T1000 (cell line): ENCODE data around the gene GLRA3.
"Not testable (repeated sequence)": the region's sequence is repeated elsewhere in the genome, so short reads cannot be mapped to it uniquely, and the experiment has no call there.

ENCODE experiments used
- DNase-seq: peaks from one replicate; lab custom pipeline; 2025; ENCODE audit warnings: mixed read lengths; lab: John Stamatoyannopoulos, UW

GLRA3 gene

GRCh38 chr4:174658246-174658645 is 170.8 kb downstream of the GLRA3 start:
- DNase-seq = no peak

GRCh38 chr4:174657472-174657871 is 171.6 kb downstream of the GLRA3 start:
- DNase-seq = no peak

DNA sequence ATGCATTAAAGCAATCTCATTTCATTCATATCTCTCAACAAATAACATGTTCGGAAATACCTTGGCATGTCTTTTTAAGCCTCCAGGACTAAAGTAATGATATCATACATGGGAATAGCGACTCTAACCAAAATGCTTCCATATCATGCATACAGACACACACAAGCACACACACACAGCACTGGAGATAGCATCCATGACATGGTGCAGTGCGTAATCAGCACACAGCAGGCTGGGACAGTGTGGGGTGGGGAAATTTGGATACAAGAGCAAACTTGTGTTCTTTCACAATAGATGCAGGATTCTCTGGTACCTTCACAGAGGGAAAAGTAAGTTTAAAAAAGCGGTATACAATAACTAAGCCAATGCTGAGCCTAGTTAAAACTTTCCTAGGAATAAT is 174.4 kb downstream of the GLRA3 start:
- DNase-seq = no peak

DNA sequence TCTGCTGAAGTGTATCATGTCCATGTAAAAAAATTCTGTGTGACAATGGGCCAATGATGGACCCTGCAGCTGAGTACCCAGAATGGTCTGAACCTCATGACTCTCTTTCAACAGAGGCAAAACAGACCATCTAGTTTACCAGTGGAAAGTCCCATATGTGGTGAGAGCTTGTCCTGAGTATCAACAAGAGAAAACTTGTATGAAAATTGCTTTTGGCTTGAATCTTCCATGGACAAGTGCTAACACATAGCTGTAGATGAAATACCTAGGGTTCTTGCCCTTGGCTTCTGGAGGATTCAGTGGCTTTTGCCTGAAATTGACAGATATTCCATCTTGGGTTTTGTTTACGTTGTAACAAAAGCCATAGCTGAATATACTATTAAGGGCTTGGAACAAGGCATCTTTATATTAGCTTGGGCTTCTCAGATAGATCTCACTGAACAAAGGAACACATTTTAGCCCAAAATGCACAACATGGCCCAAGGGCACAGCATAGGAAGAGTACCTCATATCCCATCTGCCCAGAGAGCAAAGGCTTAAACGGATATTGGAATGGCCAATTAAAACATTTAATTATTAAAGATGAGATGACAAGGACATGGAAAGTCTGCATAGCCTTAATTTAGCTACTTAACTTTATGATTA is 178.2 kb downstream of the GLRA3 start:
- no peak for DNase-seq

DNA sequence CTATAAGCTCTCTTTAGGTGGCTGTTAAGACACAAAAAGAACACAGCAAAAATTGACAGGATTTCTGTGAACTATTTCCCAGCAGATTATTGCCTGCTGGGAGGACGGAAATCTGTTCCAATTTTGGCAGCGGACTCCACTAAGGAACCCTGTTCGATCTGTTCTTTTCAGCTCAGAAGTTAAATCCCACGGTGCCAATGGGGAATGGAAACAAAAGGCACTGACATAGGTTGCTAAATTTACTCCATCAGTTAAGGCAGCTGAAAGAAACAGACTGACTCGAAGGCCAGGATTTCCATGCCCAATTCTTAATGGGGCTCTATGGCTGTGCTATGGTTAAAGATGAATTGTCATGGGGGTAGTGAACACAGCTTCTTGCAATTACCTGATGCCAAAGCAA is 180.2 kb downstream of the GLRA3 start:
- DNase-seq = no peak

DNA sequence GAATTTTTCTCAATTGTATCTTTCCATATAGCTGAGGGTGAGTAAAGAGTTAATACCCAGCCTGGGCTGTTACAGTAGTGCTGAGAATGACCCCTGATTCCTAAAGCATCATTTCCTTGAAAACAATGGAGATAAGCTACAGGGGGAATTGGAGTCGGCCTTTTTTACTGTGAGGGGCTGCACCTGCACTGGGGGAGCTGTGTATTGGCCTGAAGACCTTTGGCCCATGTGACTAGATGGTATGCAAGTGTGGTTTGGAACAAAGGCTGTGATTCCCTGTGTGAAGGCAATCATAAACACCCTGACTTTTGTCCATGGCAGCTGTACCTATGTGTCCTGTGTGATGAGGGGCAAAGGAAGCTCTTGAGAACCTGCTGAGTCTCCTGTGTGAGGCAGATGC is 182.7 kb downstream of the GLRA3 start:
- no peak for DNase-seq

- DNase-seq = no peak
Measured at GRCh38 chr4:174640146-174640545, 188.9 kb downstream of the GLRA3 start.

- no peak for DNase-seq
Measured at GRCh38 chr4:174635732-174636131, 193.3 kb downstream of the GLRA3 start.

DNA sequence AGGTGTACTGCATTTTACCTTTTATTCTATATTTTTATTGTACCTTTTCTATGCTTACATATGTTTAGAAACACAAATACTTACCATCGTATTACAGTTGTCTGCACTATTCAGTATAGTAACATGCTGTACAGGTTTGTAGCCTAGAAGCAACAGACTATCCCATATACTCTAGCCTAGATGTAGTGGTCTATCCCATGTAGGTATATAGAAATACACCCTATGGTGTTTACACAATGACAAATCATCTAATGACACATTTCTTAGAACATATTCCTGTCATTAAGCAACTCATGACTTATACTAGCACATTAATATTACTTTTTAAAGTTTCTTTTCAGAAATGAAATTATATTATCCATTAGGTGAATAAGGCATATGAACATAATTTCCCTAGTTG is 195.6 kb downstream of the GLRA3 start:
- no peak for DNase-seq

- no peak for DNase-seq
Measured at GRCh38 chr4:174631901-174632758, 196.9 kb downstream of the GLRA3 start.

DNA sequence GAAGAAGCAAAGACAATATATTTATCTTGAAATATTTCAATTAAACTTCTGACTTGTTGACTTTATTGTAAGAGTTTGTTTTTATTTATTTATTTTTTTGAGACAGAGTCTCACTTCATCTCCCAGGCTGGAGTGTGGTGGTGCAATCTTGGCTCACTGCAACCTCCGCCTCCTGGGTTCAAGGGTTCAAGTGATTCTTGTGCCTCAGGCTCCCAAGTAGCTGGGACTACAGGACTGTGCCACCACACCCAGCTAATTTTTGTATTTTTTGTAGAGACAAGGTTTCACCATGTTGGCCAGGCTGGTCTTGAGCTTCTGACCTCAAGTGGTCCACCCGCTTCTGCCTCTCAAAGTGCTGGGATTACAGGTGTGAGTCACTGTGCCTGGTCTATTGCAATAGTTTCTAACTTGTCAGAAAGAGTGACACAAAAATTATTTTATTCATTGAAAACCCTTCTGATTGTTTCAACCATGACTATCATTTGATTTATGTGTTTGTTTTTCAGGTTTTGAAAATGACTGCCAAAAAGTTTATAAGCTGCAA is 199.1 kb downstream of the GLRA3 start:
- DNase-seq = not testable (repeated sequence)

- DNase-seq = no peak
Measured at GRCh38 chr4:174629265-174629664, 199.8 kb downstream of the GLRA3 start.

DNA sequence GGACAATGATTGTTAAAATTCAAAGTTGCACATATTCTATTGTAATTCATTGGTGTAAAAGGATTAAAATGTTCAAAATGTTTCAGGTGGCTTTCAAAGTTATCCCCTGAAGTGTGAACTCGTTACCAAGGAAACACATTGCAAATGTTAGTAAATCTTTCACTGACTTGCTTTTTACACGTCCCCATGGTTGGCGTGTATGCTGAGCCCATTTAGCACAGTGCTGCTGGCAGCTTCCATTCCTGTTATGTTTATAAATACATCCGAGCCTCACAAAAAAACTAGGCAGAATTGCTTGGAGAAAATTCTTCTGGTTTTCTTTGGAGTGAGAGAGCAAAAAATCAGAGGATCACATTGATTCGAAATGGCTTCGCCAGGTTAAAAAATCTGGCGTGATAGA is 200.9 kb downstream of the GLRA3 start:
- DNase-seq = no peak

DNA sequence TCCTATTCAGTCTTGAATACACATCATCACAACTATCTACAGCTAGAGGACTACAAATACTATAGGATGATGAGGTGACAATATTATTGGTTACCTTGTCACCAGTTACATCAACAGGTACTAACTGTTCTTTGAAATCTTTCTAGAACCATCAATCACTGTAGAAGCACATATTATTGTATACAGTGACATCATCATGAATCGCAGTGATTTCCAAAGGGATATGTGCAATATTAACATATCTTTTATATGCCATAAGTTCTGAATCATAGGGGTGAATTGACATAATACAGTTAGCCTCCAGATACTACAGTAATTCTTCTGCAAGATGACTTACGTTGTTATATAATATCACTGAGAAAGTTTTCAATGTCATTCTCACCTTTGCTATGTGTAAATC is 201.6 kb downstream of the GLRA3 start:
- DNase-seq = no peak

GRCh38 chr4:174626342-174627008 is 202.6 kb downstream of the GLRA3 start:
- no peak for DNase-seq

DNA sequence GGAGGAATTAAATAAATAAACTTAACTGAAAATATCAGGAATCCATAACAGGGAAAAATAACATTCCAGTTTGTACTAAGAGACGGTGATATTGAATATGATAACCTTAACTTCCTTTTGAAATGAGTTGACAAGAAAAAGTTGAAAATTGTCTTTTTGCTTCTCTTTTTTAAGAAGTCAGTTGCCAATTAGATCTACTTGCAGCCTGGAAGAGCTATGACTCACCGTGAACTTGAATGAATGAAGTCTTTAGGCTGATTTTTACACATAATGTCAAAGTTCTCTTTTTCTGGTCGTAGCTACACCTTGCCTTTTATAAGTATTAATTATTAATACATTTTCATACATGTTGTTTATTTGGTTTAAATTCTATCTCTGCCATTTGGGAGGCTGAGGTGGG is 212.4 kb downstream of the GLRA3 start:
- DNase-seq = no peak

- no peak for DNase-seq
Measured at GRCh38 chr4:174613979-174614378, 215.1 kb downstream of the GLRA3 start.

DNA sequence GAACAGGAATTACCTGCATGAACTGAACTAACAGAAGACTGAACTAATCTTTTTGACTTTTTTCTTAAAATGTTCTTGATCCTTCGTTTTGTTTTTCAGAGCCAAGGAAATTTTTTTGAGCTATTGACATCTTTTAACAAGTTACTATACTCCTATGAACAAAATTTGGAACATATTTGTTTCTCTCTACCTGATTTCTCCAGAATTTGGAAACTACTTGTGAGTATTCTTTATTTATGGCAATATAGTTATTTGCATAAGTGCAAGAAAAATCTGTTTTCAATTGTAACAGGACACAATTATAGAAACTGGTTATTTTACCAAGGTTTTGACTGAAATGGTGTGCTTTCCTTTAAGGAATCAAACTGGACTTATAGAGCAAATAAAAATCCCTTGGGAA is 217.3 kb downstream of the GLRA3 start:
- DNase-seq = no peak

GRCh38 chr4:174607792-174608191 is 221.3 kb downstream of the GLRA3 start:
- no peak for DNase-seq

DNA sequence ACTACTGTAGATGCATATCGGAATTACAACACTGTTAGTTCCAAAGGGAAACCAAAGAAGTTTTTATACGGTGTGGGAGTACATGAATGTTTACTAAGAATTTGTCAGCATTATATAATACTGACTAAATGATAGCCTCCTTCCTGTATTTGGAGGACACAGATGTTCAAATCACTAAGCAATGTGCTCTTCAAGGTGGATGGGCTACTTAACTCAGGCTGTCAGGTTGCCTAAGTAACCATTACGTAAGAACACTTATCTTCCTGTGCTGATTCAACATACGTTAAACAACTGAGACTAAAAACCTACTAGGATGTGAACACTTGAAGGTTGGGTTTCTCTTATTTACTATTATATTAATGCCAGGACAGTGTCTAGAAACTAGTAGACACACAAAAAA is 224.8 kb downstream of the GLRA3 start:
- no peak for DNase-seq

GRCh38 chr4:174600391-174600790 is 228.7 kb downstream of the GLRA3 start:
- DNase-seq = no peak

DNA sequence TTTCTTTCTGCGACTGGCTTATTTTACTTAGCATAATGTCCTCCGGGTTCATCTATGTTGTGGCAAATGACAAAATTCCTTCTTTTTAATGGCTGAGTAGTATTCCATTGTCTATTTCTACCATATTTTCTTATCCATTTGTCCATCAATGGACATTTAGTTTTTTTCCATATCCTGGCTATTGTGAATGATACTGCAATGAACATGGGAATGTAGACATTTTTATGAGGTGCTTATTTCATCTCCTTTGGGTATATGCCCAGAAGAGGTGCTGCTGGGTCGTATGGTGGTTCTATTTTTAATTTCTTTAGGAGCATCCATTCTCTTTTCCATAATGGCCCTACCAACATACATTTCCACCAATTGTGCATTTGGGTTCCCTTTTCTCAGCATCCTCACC is 230.2 kb downstream of the GLRA3 start:
- DNase-seq = no peak

- DNase-seq = no peak
Measured at GRCh38 chr4:174596513-174596912, 232.5 kb downstream of the GLRA3 start.
